ES-I3 (cell line): Measurements from ENCODE around the gene FAM193A.
"Not testable (repeated sequence)": the region's sequence is repeated elsewhere in the genome, so short reads cannot be mapped to it uniquely, and the experiment has no call there.

ENCODE experiments used
- H3K36me3 ChIP-seq: 2 replicates; pipeline ENCODE4 v1.6.1; 2013; ENCODE audit warnings: mild to moderate bottlenecking, low read length, control low read depth, moderate library complexity; ENCODE audit not compliant: insufficient read depth
- H3K4me1 ChIP-seq: 2 replicates; pipeline ENCODE4 v1.6.1; 2013; ENCODE audit warnings: mild to moderate bottlenecking, control low read depth, low read length; ENCODE audit not compliant: insufficient read depth
- H3K9ac ChIP-seq: 2 replicates; pipeline ENCODE4 v1.6.1; 2013; ENCODE audit warnings: low read depth, mild to moderate bottlenecking, low read length, moderate library complexity
- H3K9me3 ChIP-seq: 2 replicates; pipeline ENCODE4 v1.6.1; 2013; ENCODE audit warnings: mild to moderate bottlenecking, low read length, moderate library complexity; ENCODE audit not compliant: control insufficient read depth, insufficient read depth

Gene FAM193A

DNA sequence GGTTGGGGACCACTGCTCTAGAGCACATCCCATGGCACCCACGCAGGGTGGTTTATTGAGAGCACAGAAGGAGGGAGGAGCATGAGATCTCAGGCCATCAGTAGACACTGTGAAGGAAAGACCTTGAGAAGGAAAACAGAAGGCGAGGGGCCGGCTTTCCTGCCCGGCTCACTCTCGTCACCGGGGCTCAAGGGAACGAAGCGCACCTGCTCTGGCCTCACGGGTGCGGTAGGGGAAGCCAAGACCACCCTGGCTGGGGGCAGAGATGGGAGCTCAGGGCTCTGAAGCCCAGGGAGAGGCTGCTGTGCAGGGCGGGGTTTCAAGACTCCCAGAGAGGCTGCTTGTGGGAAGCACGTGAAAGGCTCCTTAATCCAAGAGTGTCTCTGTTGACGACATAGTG, 113.8 kb downstream of the FAM193A start:
- no peaks in the 10 kb centered on the region for H3K9me3 ChIP-seq
- H3K4me1 ChIP-seq, result no peaks in the 10 kb centered on the region
- no peak overlapping the region for H3K9ac ChIP-seq
- peaks cover 12% of the 10 kb centered on the region; the same call in 1 of the 2 replicates for H3K36me3 ChIP-seq

DNA sequence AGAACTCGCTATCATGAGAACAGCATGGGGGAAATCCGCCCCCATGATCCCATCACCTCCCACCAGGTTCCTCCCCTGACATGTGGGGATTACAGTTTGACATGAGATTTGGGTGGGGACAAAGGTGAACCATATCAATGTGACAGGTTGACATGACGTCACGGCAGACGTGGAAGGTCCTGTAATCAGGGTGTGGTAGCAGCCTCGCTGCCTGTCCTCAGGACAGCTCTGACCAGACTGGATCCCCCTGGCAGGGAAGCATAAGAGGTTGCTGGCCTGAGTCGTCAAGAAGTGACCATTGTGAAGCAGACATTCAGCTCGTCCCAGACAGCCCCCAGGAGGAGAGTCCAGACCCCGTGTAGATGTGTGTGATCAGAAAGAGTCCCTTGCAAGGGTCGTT, 115.1 kb downstream of the FAM193A start:
- no peaks in the 10 kb centered on the region for H3K4me1 ChIP-seq
- peaks cover 12% of the 10 kb centered on the region; the same call in 1 of the 2 replicates for H3K36me3 ChIP-seq
- no peaks in the 10 kb centered on the region for H3K9me3 ChIP-seq
- no peak overlapping the region for H3K9ac ChIP-seq

DNA sequence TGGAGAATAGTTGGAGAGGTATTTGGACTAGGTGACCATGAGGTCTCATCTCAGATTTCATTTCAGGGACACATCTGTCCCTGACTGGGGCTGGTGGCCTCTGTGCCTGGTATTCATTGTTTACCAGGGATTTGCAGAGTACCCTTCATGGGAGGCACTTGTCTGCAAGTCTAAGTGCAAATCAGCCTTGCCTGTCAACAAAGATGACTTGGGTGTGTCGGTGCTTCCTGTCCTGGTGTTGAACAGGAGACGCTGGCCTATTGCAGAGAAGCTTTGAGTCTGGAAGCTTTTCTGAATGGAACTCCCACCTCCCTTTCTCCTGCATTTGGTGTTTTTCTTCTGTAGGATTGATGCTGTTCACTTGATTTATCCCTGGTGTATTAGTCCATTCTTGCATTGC, 115.6 kb downstream of the FAM193A start:
- Histone ChIP-seq H3K9ac (no peak overlapping the region), H3K36me3 (peaks cover 12% of the 10 kb centered on the region; the same call in 1 of the 2 replicates), H3K9me3 (no peaks in the 10 kb centered on the region), H3K4me1 (no peaks in the 10 kb centered on the region)

DNA sequence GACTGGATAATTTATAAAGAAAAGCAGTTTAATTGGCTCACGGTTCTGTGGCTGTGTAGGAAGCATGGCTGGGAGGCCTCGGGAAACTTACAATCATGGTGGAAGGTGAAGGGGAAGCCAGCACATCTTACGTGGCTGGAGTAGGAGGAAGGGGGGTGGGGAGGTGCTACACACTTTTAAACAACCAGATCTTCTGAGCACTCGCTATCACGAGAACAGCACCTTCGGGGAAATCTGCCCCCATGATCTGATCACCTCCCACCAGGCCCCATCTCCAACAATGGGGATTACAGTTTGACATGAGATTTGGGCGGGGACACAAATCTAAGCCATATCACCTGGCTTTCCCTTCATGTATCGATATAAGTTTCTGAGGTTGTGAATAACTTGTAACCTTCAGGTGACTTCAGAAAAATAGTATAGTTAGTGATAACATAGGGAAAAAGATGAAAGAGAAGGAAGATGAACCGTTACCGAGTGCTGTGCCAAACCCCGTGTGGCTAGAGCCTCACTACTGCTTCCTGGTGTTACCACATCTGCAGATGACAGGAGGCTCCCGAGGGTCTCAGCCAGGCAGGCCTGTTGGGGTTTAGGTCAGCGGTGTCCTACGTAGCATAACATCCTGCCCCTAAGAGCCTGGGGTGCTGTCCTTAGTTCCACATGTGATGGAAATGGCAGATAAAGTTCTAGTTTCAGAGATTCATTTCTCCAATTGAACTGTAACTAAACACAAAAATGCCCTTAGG, 116.1 kb downstream of the FAM193A start:
- H3K4me1 ChIP-seq, result no peaks in the 10 kb centered on the region
- no peak overlapping the region for H3K9ac ChIP-seq
- peaks cover 13% of the 10 kb centered on the region for H3K36me3 ChIP-seq
- no peaks in the 10 kb centered on the region for H3K9me3 ChIP-seq

DNA sequence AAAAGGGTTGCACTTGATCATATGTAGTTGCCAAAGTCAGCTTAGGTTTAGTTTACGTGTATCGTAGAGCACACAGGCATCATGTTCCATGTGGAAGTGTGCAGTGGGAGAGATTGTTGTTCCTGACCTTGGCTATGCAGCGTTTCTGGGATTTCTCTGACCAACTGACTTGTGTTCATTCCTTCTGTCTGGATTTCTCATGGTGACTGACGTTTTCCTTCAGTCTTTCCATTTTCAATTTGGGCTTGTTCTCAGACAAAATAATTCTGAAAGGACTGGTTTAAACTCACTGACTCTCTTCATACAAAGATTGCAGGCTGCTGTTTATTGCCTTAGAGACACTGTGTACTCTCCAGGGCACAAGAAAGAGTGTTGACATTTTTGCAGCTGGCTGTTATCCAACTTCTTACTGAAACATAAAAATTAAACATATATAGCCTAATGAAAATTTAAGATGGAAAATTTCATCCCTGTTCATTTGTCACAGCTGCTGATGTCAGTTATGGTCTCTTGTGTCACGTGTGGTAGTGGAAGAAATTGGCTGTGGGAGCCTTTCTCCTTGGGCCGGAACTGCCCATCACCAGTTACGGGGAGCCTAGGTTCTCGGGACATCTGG, 124.3 kb downstream of the FAM193A start:
- Histone ChIP-seq H3K9me3 (no peaks in the 10 kb centered on the region), H3K4me1 (no peaks in the 10 kb centered on the region), H3K9ac (no peak overlapping the region), H3K36me3 (peaks cover 27% of the 10 kb centered on the region)

DNA sequence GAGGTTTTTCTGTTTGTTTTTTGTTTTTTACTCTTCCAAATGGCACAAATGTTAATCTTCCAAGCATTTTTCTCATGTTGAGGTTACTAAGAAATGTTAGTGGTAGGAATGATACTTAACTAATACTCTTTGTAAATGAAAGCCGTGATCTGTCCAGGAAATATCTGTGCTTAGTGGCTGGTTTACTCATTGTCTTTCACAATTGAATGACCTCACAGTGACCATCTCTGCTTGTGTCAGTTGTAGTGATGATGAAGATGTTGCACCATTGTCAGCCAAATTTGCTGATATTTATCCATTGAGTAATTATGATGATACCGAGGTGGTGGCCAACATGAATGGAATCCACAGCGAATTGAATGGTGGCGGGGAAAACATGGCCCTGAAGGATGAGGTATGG, 126.2 kb downstream of the FAM193A start:
- peaks cover 29% of the 10 kb centered on the region for H3K36me3 ChIP-seq
- no peaks in the 10 kb centered on the region for H3K4me1 ChIP-seq

DNA sequence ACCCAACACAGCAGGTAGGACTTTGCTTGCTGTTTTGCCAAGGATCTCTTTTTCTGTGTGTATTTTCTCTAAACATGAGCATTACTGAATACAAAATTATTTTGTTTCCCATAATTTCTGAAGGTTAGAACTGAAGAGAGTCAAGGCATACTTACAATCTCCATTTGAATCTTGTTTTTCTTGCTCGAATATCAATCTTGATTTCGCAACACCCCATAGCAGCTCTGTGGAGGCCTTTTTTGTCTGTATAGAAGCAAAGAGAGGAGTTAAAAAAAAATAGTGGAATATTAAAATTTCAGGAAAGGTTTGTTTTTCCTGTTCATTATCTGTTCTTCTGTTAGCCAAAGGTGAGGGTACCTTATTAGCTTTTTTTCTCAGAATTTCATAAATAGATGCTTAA, 126.8 kb downstream of the FAM193A start:
- no peak overlapping the region for H3K9ac ChIP-seq
- no peaks in the 10 kb centered on the region for H3K9me3 ChIP-seq
- H3K36me3 ChIP-seq, result peaks cover 22% of the 10 kb centered on the region
- H3K4me1 ChIP-seq, result no peaks in the 10 kb centered on the region

More for the DNA sequence above, 126.2 kb downstream of the FAM193A start:
- Histone ChIP-seq H3K9me3 (no peaks in the 10 kb centered on the region), H3K9ac (no peak overlapping the region)

DNA sequence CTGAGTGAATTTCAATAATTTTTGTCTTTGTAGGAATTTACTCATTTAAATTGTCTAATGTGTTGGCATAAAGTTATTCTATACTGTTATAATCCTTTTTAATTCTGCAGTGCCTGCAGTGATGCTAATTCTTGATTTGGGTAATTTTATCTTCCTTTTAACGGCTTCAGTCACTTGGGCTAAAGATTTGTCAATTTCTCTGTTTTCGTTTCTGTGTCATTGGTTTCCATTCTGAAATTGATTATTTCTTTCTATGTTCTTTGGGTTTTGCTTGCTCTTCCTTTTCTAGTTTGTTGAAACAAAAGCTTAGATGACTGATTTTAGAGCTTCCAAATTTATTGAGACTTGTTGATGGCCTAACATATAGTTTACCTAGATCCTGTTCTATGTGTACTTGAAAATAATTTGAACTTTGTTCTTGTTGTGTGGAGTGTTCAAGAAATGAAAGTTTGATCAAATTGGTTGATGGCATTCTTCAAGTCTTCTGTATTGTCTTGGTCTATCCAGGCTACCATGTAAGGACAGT, 130.3 kb downstream of the FAM193A start:
- Histone ChIP-seq H3K9me3 (no peaks in the 10 kb centered on the region), H3K9ac (no peak overlapping the region), H3K36me3 (peaks cover 11% of the 10 kb centered on the region; the same call in 1 of the 2 replicates), H3K4me1 (no peaks in the 10 kb centered on the region)

DNA sequence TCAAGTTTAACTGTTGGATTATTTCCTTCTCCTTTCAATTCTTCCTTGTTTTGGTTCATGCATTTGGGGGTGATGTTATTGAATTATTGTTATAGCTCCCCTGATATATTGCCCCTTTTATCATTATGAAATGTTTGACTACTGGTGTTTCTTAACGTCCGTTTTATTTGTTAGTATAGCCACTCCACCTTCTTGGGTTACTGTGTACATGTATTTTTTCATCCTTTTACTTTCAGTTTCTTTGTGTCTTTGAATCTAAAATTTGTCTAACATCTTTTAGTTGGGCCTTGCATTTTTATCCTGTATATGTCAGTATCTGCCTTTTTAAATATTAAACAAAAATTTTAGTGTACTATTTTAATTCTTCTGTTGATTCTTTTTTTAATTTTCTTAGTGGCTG, 131.0 kb downstream of the FAM193A start:
- H3K36me3 ChIP-seq, result peaks cover 14% of the 10 kb centered on the region

DNA sequence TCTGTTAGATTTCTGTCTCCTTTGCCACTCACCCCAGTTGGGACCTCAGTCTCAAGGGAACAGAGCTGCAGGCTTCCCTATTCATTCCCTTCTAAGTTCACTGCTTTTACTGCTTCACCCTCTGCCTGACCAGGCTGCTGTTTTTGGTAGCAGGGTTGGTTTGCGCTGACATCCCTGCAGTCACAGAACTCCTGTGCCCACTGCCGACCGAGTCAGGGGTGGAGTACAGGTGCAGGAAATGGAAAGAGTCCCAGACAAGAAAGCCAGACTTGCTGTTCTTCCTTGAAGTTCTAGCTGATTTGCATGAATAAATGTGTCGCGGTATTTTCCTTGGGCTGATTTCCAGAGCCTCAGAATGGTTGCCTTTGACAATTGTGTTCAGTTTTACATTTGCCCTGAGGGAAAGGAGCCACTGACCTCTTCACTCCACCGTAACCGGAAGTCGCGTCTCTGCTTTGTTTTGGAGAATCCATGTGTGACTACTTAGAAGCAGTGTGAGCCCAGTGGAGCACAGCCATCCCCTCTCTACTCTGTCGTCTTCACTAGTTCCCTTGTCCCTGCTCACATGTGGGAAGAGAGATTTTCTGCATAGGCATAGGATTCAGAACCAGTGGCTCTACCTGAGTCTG, 134.9 kb downstream of the FAM193A start:
- peaks cover 20% of the 10 kb centered on the region for H3K36me3 ChIP-seq
- no peak overlapping the region for H3K9ac ChIP-seq
- H3K4me1 ChIP-seq, result no peaks in the 10 kb centered on the region
- H3K9me3 ChIP-seq, result no peaks in the 10 kb centered on the region

More for the DNA sequence above, 131.0 kb downstream of the FAM193A start:
- Histone ChIP-seq H3K9me3 (no peaks in the 10 kb centered on the region), H3K4me1 (no peaks in the 10 kb centered on the region), H3K9ac (no peak overlapping the region)

DNA sequence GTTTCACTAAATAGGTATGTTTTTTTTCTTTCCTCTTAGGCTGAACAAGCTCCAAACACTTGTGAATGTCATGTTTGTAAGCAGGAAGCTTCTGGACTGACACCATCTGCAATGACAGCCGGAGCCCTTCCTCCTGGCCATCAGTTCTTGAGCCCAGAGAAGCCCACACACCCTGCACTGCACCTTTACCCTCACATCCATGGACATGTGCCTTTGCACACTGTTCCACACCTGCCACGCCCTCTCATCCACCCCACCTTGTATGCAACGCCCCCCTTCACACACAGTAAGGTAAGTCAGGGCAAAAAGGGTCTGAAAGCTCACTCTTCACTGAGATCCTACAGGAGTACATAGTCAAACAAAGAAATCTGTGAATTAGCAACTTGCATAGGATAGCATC, 135.6 kb downstream of the FAM193A start:
- Histone ChIP-seq H3K9ac (no peak overlapping the region), H3K36me3 (peaks cover 19% of the 10 kb centered on the region), H3K9me3 (no peaks in the 10 kb centered on the region), H3K4me1 (no peaks in the 10 kb centered on the region)

DNA sequence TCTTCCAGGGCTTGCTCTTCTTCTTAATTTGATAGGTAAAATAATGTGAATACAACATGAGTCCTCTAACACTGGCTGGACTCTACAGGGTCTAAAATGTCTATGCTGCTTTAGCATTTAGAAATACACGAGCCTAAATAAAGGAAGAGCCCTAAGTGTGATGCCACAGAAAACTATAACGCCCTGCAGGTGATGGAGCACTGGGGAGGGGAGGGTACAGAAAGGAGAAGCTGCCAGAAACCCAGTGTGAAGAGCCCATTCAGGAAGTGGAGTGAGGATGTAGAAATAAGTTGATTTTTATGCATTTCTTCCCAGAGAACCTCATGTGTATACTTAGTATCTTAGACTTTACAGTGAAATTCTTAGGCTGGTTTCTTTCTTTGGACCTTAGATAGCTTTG, 136.3 kb downstream of the FAM193A start:
- Histone ChIP-seq H3K36me3 (peaks cover 17% of the 10 kb centered on the region), H3K9me3 (no peaks in the 10 kb centered on the region), H3K9ac (no peak overlapping the region), H3K4me1 (no peaks in the 10 kb centered on the region)

DNA sequence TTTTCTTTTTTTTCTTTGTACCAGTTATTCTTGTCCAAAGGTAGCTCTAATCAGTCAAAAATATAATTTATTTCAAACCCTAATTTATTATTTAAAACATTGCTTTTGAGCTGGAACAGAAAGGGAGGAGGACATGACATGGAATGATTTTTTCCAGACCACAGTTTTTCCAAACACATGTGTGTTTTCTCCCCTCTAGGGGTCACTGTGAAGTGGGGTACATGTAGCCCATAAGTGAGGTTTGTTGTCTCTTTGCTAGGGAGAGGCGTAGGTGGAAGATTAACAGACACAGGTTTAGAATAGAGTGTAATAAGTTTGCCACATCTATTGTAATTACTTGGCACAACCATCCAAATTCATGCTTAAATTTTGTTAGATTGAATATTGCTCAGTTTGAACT, 136.7 kb downstream of the FAM193A start:
- Histone ChIP-seq H3K4me1 (no peaks in the 10 kb centered on the region), H3K36me3 (peaks cover 17% of the 10 kb centered on the region), H3K9me3 (no peaks in the 10 kb centered on the region), H3K9ac (no peak overlapping the region)

DNA sequence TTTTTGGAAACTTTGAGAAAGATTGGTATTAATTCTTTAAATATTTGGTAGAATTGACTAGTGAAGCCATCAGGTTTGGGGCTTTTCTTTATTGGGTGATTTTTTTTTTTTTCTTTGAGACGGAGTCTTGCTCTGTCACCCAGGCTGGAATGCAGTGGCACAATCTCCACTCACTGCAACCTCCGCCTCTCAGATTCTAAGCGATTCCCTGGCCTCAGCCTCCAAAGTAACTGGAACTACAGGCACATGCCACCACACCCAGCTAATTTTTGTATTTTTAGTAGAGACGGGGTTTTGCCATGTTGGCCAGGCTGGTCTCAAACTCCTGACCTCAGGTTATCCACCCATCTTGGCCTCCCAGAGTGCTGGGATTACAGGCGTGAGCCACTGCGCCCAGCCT, 143.3 kb downstream of the FAM193A start:
- not testable (repeated sequence) for H3K4me1 ChIP-seq, H3K36me3 ChIP-seq, H3K9me3 ChIP-seq, H3K9ac ChIP-seq

DNA sequence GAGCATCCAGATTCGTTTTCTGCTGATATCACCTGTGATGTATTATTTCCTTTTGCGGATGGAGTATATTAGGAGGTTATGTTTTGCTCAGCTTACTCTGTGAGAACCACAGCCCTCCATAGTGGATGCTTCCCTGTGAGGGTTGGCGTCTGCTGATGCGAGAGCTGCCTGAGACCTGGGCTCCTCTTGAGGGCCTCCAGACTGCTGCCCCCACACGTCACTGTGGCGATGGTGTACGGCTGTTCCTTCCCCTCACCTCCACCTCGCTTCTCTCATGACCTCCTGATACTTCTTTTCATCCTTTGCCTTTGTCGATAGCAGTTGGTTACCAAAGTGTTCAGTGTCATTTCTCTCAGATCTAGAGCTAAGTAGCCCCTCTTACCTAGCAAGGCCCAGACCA, 148.0 kb downstream of the FAM193A start:
- Histone ChIP-seq H3K9ac (no peak overlapping the region), H3K9me3 (no peaks in the 10 kb centered on the region), H3K4me1 (no peaks in the 10 kb centered on the region), H3K36me3 (peaks cover 7% of the 10 kb centered on the region)
